WTC11 (cell line): ENCODE measurements around the gene ADAMTS9. TPM values are rescaled to one million over a fixed set of nuclear protein-coding genes. Genes with fewer than 3 reads are reported as not detected.

ENCODE experiments used
- ATAC-seq: fragments of 200-7000 bp; cut with Tn5 transposase; 2 replicates; pipeline ENCODE4 v1.10.0; 2021; ENCODE audit warnings: mild to moderate bottlenecking, moderate library complexity
- CTCF ChIA-PET: fragments of 300-600 bp; sonication (Branson Sonifier 250); formaldehyde crosslinking; loops from one replicate; lab custom pipeline; 2021; ENCODE audit warnings: antibody characterized with exemption; lab: Charles Lee
- POLR2A ChIA-PET: fragments of 350-600 bp; sonication (Branson Sonifier 250); formaldehyde crosslinking; loops from one replicate; lab custom pipeline; 2021; ENCODE audit warnings: antibody characterized with exemption; lab: Charles Lee
- DNase-seq: peaks from one replicate; pipeline ENCODE4 v3.0.0; 2021; ENCODE audit warnings: low spot score
- H3K27ac Mint-ChIP-seq: 2 replicates; pipeline ENCODE4 v1.8.0; 2021; ENCODE audit warnings: mixed read lengths
- H3K27me3 Mint-ChIP-seq: 2 replicates; pipeline ENCODE4 v1.8.0; 2021; ENCODE audit warnings: low read depth, mild to moderate bottlenecking, moderate library complexity, mixed read lengths
- H3K36me3 Mint-ChIP-seq: 2 replicates; pipeline ENCODE4 v1.8.0; 2021; ENCODE audit warnings: mixed read lengths
- H3K4me1 Mint-ChIP-seq: 2 replicates; pipeline ENCODE4 v1.8.0; 2022; ENCODE audit warnings: mixed read lengths
- H3K4me3 Mint-ChIP-seq: 2 replicates; pipeline ENCODE4 v1.8.0; 2021; ENCODE audit warnings: mild to moderate bottlenecking, moderate library complexity, mixed read lengths
- H3K9me3 Mint-ChIP-seq: 2 replicates; pipeline ENCODE4 v1.8.0; 2021; ENCODE audit warnings: mixed read lengths
- ARID4B ChIP-seq: sonication (generic); formaldehyde crosslinking; IDR thresholded peaks from 2 replicates; pipeline ENCODE4 v1.8.0; 2023; ENCODE audit warnings: missing genetic modification reagents, mild to moderate bottlenecking, borderline replicate concordance
- E2F5 ChIP-seq: sonication (generic); formaldehyde crosslinking; IDR thresholded peaks from 2 replicates; pipeline ENCODE4 v1.8.1; 2022; ENCODE audit warnings: mild to moderate bottlenecking, moderate library complexity, missing genetic modification reagents
- FOXP4 ChIP-seq: sonication (generic); formaldehyde crosslinking; IDR thresholded peaks from 2 replicates; pipeline ENCODE4 v1.8.0; 2022; ENCODE audit warnings: mild to moderate bottlenecking, missing genetic modification reagents
- MLX ChIP-seq: sonication (generic); formaldehyde crosslinking; IDR thresholded peaks from 2 replicates; pipeline ENCODE4 v1.8.1; 2023; ENCODE audit warnings: mild to moderate bottlenecking, missing genetic modification reagents, moderate library complexity
- MYBL2 ChIP-seq: sonication (generic); formaldehyde crosslinking; IDR thresholded peaks from 2 replicates; pipeline ENCODE4 v1.8.1; 2023; ENCODE audit warnings: mild to moderate bottlenecking, moderate library complexity, missing genetic modification reagents
- RELA ChIP-seq: sonication (generic); formaldehyde crosslinking; IDR thresholded peaks from 2 replicates; pipeline ENCODE4 v1.8.1; 2022; ENCODE audit warnings: missing genetic modification reagents, mild to moderate bottlenecking, borderline replicate concordance
- ZNF121 ChIP-seq: sonication (generic); formaldehyde crosslinking; IDR thresholded peaks from 2 replicates; pipeline ENCODE4 v1.8.0; 2023; ENCODE audit warnings: missing genetic modification reagents
- ZNF232 ChIP-seq: sonication (generic); formaldehyde crosslinking; IDR thresholded peaks from 2 replicates; pipeline ENCODE4 v1.8.0; 2022; ENCODE audit warnings: mild to moderate bottlenecking, missing genetic modification reagents
- ZSCAN18 ChIP-seq: fragments of 250-450 bp; sonication (Bioruptor Pico); IDR thresholded peaks from 2 replicates; pipeline ENCODE4 v2.1.2; 2022; ENCODE audit warnings: mild to moderate bottlenecking, moderate library complexity
- total RNA-seq: library from RNA; stranded (reverse); gene quantifications from 3 replicates; pipeline ENCODE4 v1.2.3, GENCODE V29; 2021

ADAMTS9 gene
- total RNA-seq, 1 experiment from 2014 or later, result 3.1 TPM

DNA sequence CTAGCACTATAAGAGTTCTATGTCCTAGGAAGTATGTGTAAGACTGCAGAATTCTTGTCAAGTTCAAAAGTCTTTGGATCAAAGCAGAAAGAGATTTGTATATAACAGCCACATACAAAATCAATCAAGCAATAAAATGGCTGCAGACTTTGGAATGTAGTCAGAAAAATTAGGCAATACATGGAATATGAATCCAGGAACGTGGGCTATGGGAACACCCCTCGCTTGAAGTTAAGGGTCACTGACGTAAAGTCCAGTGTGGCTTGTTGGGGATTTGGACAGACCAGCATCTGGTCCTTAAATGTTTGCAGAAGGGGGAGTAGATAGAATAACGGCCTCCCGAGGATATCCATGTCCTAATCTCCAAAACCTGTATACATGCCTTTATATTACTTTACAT is 178.6 kb downstream of the ADAMTS9 start:
- ChIA-PET POLR2A (no interaction called here), CTCF (no interaction called here)
- H3K9me3 Mint-ChIP-seq, result peaks cover 10% of the 10 kb centered on the region; the same call in 1 of the 2 replicates
- no peak for TF ChIP-seq RELA (CRISPR knock-in tag)
- TF ChIP-seq, all 79 proteins: peak for 0
- peaks cover 13% of the 10 kb centered on the region for H3K4me1 Mint-ChIP-seq
- no peaks in the 10 kb centered on the region for H3K36me3 Mint-ChIP-seq
- H3K4me3 Mint-ChIP-seq, result no peak overlapping the region
- DNase-seq (no peak), ATAC-seq (no peak)
- H3K27me3 Mint-ChIP-seq, result peaks cover 8% of the 10 kb centered on the region
- H3K27ac Mint-ChIP-seq, result no peak overlapping the region

DNA sequence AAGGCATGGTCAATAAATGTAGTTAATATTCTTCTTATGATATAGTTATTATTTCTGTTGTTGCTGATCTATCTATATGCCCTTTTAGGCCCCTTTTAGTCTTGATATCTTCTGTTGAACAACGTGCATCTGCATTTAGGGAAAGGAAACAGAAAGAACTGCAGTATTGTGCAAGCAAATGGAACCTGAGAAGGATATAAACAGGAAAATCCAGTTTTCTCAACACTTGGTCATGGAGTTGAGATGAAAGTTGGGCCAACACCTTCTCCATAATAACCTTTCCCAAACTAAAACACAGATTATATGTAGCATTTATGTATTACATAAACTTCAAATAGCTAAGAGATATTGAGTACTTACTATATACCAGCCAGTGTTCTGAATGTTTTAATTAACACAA is 179.7 kb downstream of the ADAMTS9 start:
- no peak for DNase-seq
- POLR2A ChIA-PET, result no interaction called here
- Mint-ChIP-seq H3K9me3 (peaks cover 10% of the 10 kb centered on the region; the same call in 1 of the 2 replicates), H3K4me1 (peaks cover 13% of the 10 kb centered on the region), H3K4me3 (no peak overlapping the region), H3K27ac (no peak overlapping the region), H3K36me3 (no peaks in the 10 kb centered on the region), H3K27me3 (peaks cover 12% of the 10 kb centered on the region)
- CTCF ChIA-PET, result no interaction called here
- no peak for ATAC-seq
- TF ChIP-seq ARID4B (CRISPR knock-in tag) (no peak), E2F5 (CRISPR knock-in tag) (no peak), ZSCAN18 (CRISPR knock-in tag) (no peak), ZNF121 (CRISPR knock-in tag) (no peak)

DNA sequence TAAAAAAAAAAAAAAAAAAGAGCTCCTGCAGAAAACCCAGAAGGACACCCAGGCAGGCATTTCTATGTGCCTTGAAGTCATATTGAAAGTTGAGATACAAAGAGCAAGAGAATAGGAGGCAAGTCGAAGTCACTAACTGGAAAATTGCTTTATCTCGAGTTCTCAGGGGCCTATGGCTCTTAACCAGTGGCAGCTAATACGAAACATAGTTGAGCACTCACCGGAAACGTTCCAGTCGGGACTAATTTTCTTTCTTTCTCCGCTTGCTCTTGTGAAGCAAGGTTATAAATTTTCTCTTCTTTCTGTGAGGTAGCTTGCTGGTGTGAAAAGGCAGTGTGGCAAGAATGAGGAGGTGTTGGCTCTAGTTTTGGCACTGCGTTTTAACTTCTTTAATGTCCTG is 181.5 kb downstream of the ADAMTS9 start:
- no peak for DNase-seq
- no peak overlapping the region for H3K27ac Mint-ChIP-seq
- no peaks in the 10 kb centered on the region for H3K36me3 Mint-ChIP-seq
- peaks cover 10% of the 10 kb centered on the region; the same call in 1 of the 2 replicates for H3K9me3 Mint-ChIP-seq
- peaks cover 18% of the 10 kb centered on the region for H3K4me1 Mint-ChIP-seq
- TF ChIP-seq ZNF232 (CRISPR knock-in tag), result no peak
- no peak for TF ChIP-seq FOXP4 (CRISPR knock-in tag)
- TF ChIP-seq MYBL2 (CRISPR knock-in tag), result no peak
- TF ChIP-seq MLX (CRISPR knock-in tag), result no peak
- H3K4me3 Mint-ChIP-seq, result no peak overlapping the region
- ChIA-PET POLR2A (no interaction called here), CTCF (interaction anchor here (0.8 to 1.1 kb wide), 2 partner anchors 24 to 281 kb away, joined by 3 to 4 read pairs; partner anchors contain the start of gene PRICKLE2)
- ATAC-seq, result no peak
- peaks cover 12% of the 10 kb centered on the region for H3K27me3 Mint-ChIP-seq
